Upper lobe of left lung (tissue), 4 donors: ENCODE results near the gene MCF2.

ENCODE experiments used
- EP300 ChIP-seq, 4 donors: sonication (generic); formaldehyde crosslinking; IDR thresholded peaks; one replicate each; pipeline ENCODE4 v1.5.1; 2017; ENCODE audit warnings: antibody characterized with exemption in 4 of 4, control low read depth in 2 of 4
- POLR2A ChIP-seq, 4 donors: fragments of 450-650 bp; IDR thresholded peaks; one replicate each; pipeline ENCODE4 v1.5.1; 2016 to 2017; ENCODE audit warnings: antibody characterized with exemption in 4 of 4, mild to moderate bottlenecking in 2 of 4
- POLR2AphosphoS5 ChIP-seq, 2 donors: sonication (generic); formaldehyde crosslinking; IDR thresholded peaks; one replicate each; pipeline ENCODE4 v1.5.1; 2017; ENCODE audit warnings: antibody characterized with exemption in 2 of 2
- TF ChIP-seq, protein P1 (sequence below), 6 experiments: fragments of 450-650 bp in 4 of 6; fragments of 200-600 bp in 2 of 6; sonication (generic) in 2 of 6; IDR thresholded peaks; one replicate each; pipeline ENCODE4 v1.5.1; 2016 to 2019; ENCODE audit warnings: antibody characterized with exemption in 6 of 6

DNA sequence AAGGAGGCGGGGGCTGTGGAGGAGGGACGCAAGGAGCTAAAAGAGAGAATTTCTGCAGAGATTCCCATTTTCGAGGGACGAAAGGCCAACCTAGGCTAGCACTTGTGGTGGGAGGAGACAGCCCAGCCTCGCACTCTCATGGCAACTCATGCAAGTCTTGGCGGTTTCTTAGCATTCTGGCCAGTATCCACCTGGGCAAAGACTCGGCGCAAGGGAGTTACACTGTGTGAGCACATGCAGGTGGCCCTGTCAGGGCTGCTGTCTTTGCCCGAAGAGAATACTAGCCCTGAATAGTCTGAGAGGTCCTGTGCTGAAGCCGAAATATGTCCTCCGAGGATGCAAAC lies 15.5 kb downstream of the MCF2 start:
- no peak for TF ChIP-seq EP300 (IDR thresholded peaks at IDR 0.05)
- TF ChIP-seq, protein P1, sequence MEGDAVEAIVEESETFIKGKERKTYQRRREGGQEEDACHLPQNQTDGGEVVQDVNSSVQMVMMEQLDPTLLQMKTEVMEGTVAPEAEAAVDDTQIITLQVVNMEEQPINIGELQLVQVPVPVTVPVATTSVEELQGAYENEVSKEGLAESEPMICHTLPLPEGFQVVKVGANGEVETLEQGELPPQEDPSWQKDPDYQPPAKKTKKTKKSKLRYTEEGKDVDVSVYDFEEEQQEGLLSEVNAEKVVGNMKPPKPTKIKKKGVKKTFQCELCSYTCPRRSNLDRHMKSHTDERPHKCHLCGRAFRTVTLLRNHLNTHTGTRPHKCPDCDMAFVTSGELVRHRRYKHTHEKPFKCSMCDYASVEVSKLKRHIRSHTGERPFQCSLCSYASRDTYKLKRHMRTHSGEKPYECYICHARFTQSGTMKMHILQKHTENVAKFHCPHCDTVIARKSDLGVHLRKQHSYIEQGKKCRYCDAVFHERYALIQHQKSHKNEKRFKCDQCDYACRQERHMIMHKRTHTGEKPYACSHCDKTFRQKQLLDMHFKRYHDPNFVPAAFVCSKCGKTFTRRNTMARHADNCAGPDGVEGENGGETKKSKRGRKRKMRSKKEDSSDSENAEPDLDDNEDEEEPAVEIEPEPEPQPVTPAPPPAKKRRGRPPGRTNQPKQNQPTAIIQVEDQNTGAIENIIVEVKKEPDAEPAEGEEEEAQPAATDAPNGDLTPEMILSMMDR (IDR thresholded peaks at IDR 0.05), result no peak
- TF ChIP-seq POLR2A (IDR thresholded peaks at IDR 0.05), result no peak
- TF ChIP-seq POLR2AphosphoS5 (IDR thresholded peaks at IDR 0.05), result no peak
